Liver (tissue), 3 donors: ENCODE measurements around the gene MAMSTR.

Experiments
- EGR1 ChIP-seq, 2 donors: IDR thresholded peaks; 2 replicates each; pipeline ENCODE4 v1.6.1; 2016 to 2018; ENCODE audit warnings: antibody characterized with exemption in 2 of 2, low read depth in 2 of 2
- GABPA ChIP-seq, 2 donors: IDR thresholded peaks in 1 of 2; conservative IDR thresholded peaks in 1 of 2; 2 replicates each; pipeline ENCODE4 v1.6.1; 2016; ENCODE audit warnings: antibody characterized with exemption in 2 of 2, mild to moderate bottlenecking in 1 of 2, moderate library complexity in 1 of 2
- JUND ChIP-seq, 2 donors: IDR thresholded peaks; 2 replicates each; pipeline ENCODE4 v1.6.1; 2016; ENCODE audit warnings: antibody characterized with exemption in 2 of 2
- REST ChIP-seq: IDR thresholded peaks from 2 replicates; pipeline ENCODE4 v1.6.1; 2016; ENCODE audit warnings: antibody characterized with exemption, mild to moderate bottlenecking
- RXRA ChIP-seq, 2 donors: IDR thresholded peaks; 2 replicates each; pipeline ENCODE4 v1.6.1; 2017 to 2018; ENCODE audit warnings: antibody characterized with exemption in 2 of 2, mild to moderate bottlenecking in 1 of 2
- SP1 ChIP-seq: IDR thresholded peaks from 2 replicates; pipeline ENCODE4 v1.6.1; 2018; ENCODE audit warnings: antibody characterized with exemption, mild to moderate bottlenecking
- TAF1 ChIP-seq: conservative IDR thresholded peaks from 2 replicates; pipeline ENCODE4 v1.6.1; 2016; ENCODE audit warnings: antibody characterized with exemption, mild to moderate bottlenecking
- YY1 ChIP-seq: IDR thresholded peaks from 2 replicates; pipeline ENCODE4 v1.6.1; 2016; ENCODE audit warnings: antibody characterized with exemption, mild to moderate bottlenecking
- TF ChIP-seq, protein P1 (sequence below): IDR thresholded peaks from 2 replicates; pipeline ENCODE4 v1.6.1; 2016; ENCODE audit warnings: antibody characterized with exemption
- TF ChIP-seq, protein P2 (sequence below): fragments of 150-350 bp; IDR thresholded peaks from 2 replicates; pipeline ENCODE4 v1.5.1; 2017; ENCODE audit warnings: improper control_type of control experiment, low read depth, low read length; ENCODE audit not compliant: missing input control
- donor health status: healthy.
- donor health status: healthy.

DNA sequence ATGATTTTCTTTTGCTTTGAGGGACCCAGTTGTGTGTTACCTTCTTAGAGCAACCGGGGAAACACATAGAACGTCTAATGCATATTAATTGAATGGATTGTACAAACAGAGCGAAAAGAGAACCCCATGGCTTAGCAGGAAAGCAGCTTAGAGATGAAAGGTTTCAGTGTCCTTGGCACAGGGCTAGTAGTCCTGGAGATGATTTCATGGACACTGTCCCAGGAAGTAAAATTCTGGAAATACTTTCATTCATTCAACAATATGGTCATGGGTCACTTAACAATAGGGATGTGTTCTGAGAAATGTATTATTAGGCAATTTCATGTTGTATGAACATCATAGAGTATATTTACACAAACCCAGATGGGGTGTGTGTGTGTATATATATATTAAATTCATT lies 33.4 kb downstream of the MAMSTR start:
- TF ChIP-seq, protein P1, sequence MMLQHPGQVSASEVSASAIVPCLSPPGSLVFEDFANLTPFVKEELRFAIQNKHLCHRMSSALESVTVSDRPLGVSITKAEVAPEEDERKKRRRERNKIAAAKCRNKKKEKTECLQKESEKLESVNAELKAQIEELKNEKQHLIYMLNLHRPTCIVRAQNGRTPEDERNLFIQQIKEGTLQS: no peak
- TF ChIP-seq EGR1 (IDR thresholded peaks at IDR 0.05; ENCODE audit: low read depth in 2 of 2) (no peak), YY1 (no peak), SP1 (no peak), TAF1 (no peak), GABPA (IDR thresholded peaks at IDR 0.05 in 1 of 2, conservative IDR thresholded peaks at IDR 0.05 in 1 of 2) (no peak), RXRA (IDR thresholded peaks at IDR 0.05) (no peak), REST (no peak), JUND (IDR thresholded peaks at IDR 0.05) (no peak)
- TF ChIP-seq, protein P2, sequence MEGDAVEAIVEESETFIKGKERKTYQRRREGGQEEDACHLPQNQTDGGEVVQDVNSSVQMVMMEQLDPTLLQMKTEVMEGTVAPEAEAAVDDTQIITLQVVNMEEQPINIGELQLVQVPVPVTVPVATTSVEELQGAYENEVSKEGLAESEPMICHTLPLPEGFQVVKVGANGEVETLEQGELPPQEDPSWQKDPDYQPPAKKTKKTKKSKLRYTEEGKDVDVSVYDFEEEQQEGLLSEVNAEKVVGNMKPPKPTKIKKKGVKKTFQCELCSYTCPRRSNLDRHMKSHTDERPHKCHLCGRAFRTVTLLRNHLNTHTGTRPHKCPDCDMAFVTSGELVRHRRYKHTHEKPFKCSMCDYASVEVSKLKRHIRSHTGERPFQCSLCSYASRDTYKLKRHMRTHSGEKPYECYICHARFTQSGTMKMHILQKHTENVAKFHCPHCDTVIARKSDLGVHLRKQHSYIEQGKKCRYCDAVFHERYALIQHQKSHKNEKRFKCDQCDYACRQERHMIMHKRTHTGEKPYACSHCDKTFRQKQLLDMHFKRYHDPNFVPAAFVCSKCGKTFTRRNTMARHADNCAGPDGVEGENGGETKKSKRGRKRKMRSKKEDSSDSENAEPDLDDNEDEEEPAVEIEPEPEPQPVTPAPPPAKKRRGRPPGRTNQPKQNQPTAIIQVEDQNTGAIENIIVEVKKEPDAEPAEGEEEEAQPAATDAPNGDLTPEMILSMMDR: no peak
